ENCODE measurements around the gene SPRYD4. TPM values are rescaled to one million over a fixed set of nuclear protein-coding genes. Genes with fewer than 3 reads are reported as not detected.

The SPRYD4 gene
- total and polyA plus RNA-seq, 9 of the 15 experiments (the other 6 are each of a cell fraction or from before 2014, with no cell fraction given) = 1.8 to 4.7 (median 2.8) TPM

GRCh38 chr12:56520506-56520905 is 52.1 kb downstream of the SPRYD4 start:
- Histone ChIP-seq H3K36me3 (ENCODE audit: control insufficient read depth, insufficient read depth, low read length) (no peaks in the 10 kb centered on the region), H3K27ac (ENCODE audit: extremely low read depth, low read depth, low read length) (no peak overlapping the region), H3K9ac (ENCODE audit: insufficient read depth in 1 of 2, low read depth in 2 of 2, low read length in 2 of 2) (no peak overlapping the region), H3K4me1 (replicated peaks in 1 of 2; ENCODE audit: control insufficient read depth in 2 of 2, insufficient read depth in 2 of 2, low read length in 2 of 2) (peaks cover 3 to 7% of the 10 kb centered on the region in 2 experiments; a peak in 1 of 5 replicates), H3K9me3 (replicated peaks; ENCODE audit: control insufficient read depth, insufficient read depth, low read depth, low read length) (no peaks in the 10 kb centered on the region), H3K4me2 (ENCODE audit: insufficient read depth, low read length) (no peak overlapping the region), H4K20me1 (replicated peaks; ENCODE audit: control insufficient read depth, insufficient read depth, low read length) (no peaks in the 10 kb centered on the region), H2AFZ (ENCODE audit: low read depth, low read length) (no peak overlapping the region), H3K4me3 (no peak overlapping the region), H3K27me3 (ENCODE audit: control insufficient read depth in 2 of 2, insufficient read depth in 2 of 2, low read length in 2 of 2) (no peaks in the 10 kb centered on the region), H3K79me2 (ENCODE audit: control insufficient read depth, insufficient read depth, low read length) (no peaks in the 10 kb centered on the region), H3K9me1 (ENCODE audit: control insufficient read depth, insufficient read depth, low read length) (no peaks in the 10 kb centered on the region)
- DNase-seq (ENCODE audit: extremely low read depth in 1 of 4, low spot score in 3 of 4) (no peak), ATAC-seq (no peak), FAIRE-seq (no peak)
- ChIA-PET POLR2A (interaction anchor here (1.4 kb wide), 1 partner anchor 16 kb away, joined by 5 read pairs; no protein-coding TSS in a partner anchor), CTCF (ENCODE audit: low intra/inter-chr PET ratio) (no interaction called here)
- 50% methylated on average over 1 of the region's 1 CpG for WGBS (ENCODE audit: insufficient coverage, low coverage, missing lambda C conversion rate)
- BruUV-seq (replicated peaks) = no TSS peak
- intact Hi-C loops (cut with micrococcal nuclease) (no loop called here), in situ Hi-C loops (cut with MboI) (loop anchor here (5.0 kb wide), 1 partner anchor 42 kb away; no protein-coding TSS in a partner anchor)
- TF ChIP-seq NR2C1 (IDR thresholded peaks at IDR 0.05) = no peak
- no peak for TF ChIP-seq NR2C1 (tag; IDR thresholded peaks at IDR 0.05)
- TF ChIP-seq, protein P1, sequence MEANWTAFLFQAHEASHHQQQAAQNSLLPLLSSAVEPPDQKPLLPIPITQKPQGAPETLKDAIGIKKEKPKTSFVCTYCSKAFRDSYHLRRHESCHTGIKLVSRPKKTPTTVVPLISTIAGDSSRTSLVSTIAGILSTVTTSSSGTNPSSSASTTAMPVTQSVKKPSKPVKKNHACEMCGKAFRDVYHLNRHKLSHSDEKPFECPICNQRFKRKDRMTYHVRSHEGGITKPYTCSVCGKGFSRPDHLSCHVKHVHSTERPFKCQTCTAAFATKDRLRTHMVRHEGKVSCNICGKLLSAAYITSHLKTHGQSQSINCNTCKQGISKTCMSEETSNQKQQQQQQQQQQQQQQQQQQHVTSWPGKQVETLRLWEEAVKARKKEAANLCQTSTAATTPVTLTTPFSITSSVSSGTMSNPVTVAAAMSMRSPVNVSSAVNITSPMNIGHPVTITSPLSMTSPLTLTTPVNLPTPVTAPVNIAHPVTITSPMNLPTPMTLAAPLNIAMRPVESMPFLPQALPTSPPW (CRISPR knock-in tag; IDR thresholded peaks at IDR 0.05) = no peak
- no peak for TF ChIP-seq OTX1 (CRISPR knock-in tag; IDR thresholded peaks at IDR 0.05)
- TF ChIP-seq ZNF696 (CRISPR knock-in tag; conservative IDR thresholded peaks at IDR 0.05) = no peak
- TF ChIP-seq BRD9 (IDR thresholded peaks at IDR 0.05; ENCODE audit: low read depth, partially characterized antibody) = no peak
- TF ChIP-seq ZNF518B (CRISPR knock-in tag; IDR thresholded peaks at IDR 0.05) = no peak
- TF ChIP-seq, protein P2, sequence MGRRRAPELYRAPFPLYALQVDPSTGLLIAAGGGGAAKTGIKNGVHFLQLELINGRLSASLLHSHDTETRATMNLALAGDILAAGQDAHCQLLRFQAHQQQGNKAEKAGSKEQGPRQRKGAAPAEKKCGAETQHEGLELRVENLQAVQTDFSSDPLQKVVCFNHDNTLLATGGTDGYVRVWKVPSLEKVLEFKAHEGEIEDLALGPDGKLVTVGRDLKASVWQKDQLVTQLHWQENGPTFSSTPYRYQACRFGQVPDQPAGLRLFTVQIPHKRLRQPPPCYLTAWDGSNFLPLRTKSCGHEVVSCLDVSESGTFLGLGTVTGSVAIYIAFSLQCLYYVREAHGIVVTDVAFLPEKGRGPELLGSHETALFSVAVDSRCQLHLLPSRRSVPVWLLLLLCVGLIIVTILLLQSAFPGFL (CRISPR knock-in tag; IDR thresholded peaks at IDR 0.05) = no peak
- TF ChIP-seq ARID3A (IDR thresholded peaks at IDR 0.05; ENCODE audit: borderline replicate concordance, low read depth, low read length) = no peak
- TF ChIP-seq ASH1L (IDR thresholded peaks at IDR 0.05; ENCODE audit: borderline replicate concordance, low read depth, partially characterized antibody) = no peak
- TF ChIP-seq ATF1 (CRISPR knock-in tag; IDR thresholded peaks at IDR 0.05) = no peak
- TF ChIP-seq ATF1 (tag; IDR thresholded peaks at IDR 0.05) = no peak
- no peak for TF ChIP-seq ZNF830 (CRISPR knock-in tag; IDR thresholded peaks at IDR 0.05)
- TF ChIP-seq THRB (CRISPR knock-in tag; conservative IDR thresholded peaks at IDR 0.05) = no peak
- TF ChIP-seq NFIX (CRISPR knock-in tag; IDR thresholded peaks at IDR 0.05; ENCODE audit: low read depth) = no peak

Measured in K562 (cell line).